Measurements from ENCODE around the gene PCDHGC3.

The PCDHGC3 gene

DNA sequence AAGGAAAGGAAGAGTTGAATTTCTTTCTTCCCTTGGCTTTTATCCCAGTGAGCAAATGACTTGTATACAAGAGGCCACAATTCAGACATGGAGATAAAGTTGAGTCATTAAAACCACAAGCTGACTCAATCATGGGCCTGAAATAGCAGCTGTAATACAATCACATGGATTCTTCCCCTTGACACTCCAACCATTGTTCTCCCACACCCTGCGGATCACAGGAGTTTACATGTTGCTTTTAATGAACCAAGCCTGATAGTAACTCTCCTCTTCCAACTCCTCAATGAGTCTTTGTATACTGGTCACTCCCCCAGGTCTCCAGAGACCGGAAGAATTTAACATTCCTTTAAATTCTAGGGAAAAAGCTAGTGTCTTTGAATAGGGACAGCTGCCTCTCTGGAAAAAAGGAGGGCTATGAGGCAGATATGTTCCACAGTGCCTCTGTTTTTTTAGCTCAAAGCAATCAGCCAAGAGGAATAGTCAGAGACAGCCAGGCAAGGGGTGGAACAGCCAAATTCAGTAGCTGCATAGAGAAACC, 45.5 kb downstream of the PCDHGC3 start (continued):
- TF ChIP-seq, protein P1, sequence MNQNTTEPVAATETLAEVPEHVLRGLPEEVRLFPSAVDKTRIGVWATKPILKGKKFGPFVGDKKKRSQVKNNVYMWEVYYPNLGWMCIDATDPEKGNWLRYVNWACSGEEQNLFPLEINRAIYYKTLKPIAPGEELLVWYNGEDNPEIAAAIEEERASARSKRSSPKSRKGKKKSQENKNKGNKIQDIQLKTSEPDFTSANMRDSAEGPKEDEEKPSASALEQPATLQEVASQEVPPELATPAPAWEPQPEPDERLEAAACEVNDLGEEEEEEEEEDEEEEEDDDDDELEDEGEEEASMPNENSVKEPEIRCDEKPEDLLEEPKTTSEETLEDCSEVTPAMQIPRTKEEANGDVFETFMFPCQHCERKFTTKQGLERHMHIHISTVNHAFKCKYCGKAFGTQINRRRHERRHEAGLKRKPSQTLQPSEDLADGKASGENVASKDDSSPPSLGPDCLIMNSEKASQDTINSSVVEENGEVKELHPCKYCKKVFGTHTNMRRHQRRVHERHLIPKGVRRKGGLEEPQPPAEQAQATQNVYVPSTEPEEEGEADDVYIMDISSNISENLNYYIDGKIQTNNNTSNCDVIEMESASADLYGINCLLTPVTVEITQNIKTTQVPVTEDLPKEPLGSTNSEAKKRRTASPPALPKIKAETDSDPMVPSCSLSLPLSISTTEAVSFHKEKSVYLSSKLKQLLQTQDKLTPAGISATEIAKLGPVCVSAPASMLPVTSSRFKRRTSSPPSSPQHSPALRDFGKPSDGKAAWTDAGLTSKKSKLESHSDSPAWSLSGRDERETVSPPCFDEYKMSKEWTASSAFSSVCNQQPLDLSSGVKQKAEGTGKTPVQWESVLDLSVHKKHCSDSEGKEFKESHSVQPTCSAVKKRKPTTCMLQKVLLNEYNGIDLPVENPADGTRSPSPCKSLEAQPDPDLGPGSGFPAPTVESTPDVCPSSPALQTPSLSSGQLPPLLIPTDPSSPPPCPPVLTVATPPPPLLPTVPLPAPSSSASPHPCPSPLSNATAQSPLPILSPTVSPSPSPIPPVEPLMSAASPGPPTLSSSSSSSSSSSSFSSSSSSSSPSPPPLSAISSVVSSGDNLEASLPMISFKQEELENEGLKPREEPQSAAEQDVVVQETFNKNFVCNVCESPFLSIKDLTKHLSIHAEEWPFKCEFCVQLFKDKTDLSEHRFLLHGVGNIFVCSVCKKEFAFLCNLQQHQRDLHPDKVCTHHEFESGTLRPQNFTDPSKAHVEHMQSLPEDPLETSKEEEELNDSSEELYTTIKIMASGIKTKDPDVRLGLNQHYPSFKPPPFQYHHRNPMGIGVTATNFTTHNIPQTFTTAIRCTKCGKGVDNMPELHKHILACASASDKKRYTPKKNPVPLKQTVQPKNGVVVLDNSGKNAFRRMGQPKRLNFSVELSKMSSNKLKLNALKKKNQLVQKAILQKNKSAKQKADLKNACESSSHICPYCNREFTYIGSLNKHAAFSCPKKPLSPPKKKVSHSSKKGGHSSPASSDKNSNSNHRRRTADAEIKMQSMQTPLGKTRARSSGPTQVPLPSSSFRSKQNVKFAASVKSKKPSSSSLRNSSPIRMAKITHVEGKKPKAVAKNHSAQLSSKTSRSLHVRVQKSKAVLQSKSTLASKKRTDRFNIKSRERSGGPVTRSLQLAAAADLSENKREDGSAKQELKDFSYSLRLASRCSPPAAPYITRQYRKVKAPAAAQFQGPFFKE (tag by site-specific recombination; IDR thresholded peaks at IDR 0.05; ENCODE audit: borderline replicate concordance): no peak
- TF ChIP-seq, protein P2, sequence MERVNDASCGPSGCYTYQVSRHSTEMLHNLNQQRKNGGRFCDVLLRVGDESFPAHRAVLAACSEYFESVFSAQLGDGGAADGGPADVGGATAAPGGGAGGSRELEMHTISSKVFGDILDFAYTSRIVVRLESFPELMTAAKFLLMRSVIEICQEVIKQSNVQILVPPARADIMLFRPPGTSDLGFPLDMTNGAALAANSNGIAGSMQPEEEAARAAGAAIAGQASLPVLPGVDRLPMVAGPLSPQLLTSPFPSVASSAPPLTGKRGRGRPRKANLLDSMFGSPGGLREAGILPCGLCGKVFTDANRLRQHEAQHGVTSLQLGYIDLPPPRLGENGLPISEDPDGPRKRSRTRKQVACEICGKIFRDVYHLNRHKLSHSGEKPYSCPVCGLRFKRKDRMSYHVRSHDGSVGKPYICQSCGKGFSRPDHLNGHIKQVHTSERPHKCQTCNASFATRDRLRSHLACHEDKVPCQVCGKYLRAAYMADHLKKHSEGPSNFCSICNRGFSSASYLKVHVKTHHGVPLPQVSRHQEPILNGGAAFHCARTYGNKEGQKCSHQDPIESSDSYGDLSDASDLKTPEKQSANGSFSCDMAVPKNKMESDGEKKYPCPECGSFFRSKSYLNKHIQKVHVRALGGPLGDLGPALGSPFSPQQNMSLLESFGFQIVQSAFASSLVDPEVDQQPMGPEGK (tag by site-specific recombination; IDR thresholded peaks at IDR 0.05): no peak
- TF ChIP-seq ZNF2 (tag by site-specific recombination; IDR thresholded peaks at IDR 0.05) (no peak), ZNF121 (tag by site-specific recombination; IDR thresholded peaks at IDR 0.05) (no peak), YY1 (tag by site-specific recombination; IDR thresholded peaks at IDR 0.05) (no peak), ZNF785 (tag by site-specific recombination; IDR thresholded peaks at IDR 0.05) (no peak), FEZF1 (tag by site-specific recombination; IDR thresholded peaks at IDR 0.05) (peak; percentile 65; the same call in 1 of the 2 replicates), KLF10 (tag by site-specific recombination; IDR thresholded peaks at IDR 0.05) (peak; percentile 54; the same call in 1 of the 2 replicates), KLF9 (tag by site-specific recombination; IDR thresholded peaks at IDR 0.05; ENCODE audit: low read depth) (no peak), ZNF10 (tag by site-specific recombination; IDR thresholded peaks at IDR 0.05) (peak; percentile 56; the same call in 1 of the 2 replicates), SP7 (tag by site-specific recombination; IDR thresholded peaks at IDR 0.05) (peak; percentile 93), ZNF174 (tag by site-specific recombination; IDR thresholded peaks at IDR 0.05) (no peak), ZNF266 (tag by site-specific recombination; IDR thresholded peaks at IDR 0.05; ENCODE audit: low read depth) (no peak), WT1 (tag by site-specific recombination; IDR thresholded peaks at IDR 0.05) (peak; percentile 62; the same call in 1 of the 2 replicates), ZNF133 (tag by site-specific recombination; IDR thresholded peaks at IDR 0.05) (no peak), ZNF354C (tag by site-specific recombination; IDR thresholded peaks at IDR 0.05; ENCODE audit: borderline replicate concordance, low read depth) (no peak), OSR2 (tag by site-specific recombination; IDR thresholded peaks at IDR 0.05) (peak; percentile 26; the same call in 1 of the 2 replicates), RBAK (tag by site-specific recombination; IDR thresholded peaks at IDR 0.05) (no peak), ZNF792 (tag by site-specific recombination; IDR thresholded peaks at IDR 0.05) (no peak)
- TF ChIP-seq, protein P3, sequence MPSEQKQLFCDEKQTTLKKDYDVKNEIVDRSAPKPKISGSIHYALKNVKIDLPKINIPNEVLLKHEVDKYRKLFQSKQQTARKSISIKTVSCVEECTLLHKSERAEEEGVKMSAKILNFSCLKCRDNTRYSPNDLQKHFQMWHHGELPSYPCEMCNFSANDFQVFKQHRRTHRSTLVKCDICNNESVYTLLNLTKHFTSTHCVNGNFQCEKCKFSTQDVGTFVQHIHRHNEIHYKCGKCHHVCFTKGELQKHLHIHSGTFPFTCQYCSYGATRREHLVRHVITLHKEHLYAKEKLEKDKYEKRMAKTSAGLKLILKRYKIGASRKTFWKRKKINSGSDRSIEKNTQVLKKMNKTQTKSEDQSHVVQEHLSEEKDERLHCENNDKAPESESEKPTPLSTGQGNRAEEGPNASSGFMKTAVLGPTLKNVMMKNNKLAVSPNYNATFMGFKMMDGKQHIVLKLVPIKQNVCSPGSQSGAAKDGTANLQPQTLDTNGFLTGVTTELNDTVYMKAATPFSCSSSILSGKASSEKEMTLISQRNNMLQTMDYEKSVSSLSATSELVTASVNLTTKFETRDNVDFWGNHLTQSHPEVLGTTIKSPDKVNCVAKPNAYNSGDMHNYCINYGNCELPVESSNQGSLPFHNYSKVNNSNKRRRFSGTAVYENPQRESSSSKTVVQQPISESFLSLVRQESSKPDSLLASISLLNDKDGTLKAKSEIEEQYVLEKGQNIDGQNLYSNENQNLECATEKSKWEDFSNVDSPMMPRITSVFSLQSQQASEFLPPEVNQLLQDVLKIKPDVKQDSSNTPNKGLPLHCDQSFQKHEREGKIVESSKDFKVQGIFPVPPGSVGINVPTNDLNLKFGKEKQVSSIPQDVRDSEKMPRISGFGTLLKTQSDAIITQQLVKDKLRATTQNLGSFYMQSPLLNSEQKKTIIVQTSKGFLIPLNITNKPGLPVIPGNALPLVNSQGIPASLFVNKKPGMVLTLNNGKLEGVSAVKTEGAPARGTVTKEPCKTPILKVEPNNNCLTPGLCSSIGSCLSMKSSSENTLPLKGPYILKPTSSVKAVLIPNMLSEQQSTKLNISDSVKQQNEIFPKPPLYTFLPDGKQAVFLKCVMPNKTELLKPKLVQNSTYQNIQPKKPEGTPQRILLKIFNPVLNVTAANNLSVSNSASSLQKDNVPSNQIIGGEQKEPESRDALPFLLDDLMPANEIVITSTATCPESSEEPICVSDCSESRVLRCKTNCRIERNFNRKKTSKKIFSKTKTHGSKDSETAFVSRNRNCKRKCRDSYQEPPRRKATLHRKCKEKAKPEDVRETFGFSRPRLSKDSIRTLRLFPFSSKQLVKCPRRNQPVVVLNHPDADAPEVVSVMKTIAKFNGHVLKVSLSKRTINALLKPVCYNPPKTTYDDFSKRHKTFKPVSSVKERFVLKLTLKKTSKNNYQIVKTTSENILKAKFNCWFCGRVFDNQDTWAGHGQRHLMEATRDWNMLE (tag by site-specific recombination; conservative IDR thresholded peaks at IDR 0.05; ENCODE audit: low read depth): no peak
- TF ChIP-seq, protein P4, sequence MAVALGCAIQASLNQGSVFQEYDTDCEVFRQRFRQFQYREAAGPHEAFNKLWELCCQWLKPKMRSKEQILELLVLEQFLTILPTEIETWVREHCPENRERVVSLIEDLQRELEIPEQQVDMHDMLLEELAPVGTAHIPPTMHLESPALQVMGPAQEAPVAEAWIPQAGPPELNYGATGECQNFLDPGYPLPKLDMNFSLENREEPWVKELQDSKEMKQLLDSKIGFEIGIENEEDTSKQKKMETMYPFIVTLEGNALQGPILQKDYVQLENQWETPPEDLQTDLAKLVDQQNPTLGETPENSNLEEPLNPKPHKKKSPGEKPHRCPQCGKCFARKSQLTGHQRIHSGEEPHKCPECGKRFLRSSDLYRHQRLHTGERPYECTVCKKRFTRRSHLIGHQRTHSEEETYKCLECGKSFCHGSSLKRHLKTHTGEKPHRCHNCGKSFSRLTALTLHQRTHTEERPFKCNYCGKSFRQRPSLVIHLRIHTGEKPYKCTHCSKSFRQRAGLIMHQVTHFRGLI (tag by site-specific recombination; IDR thresholded peaks at IDR 0.05): no peak
- TF ChIP-seq, protein P5, sequence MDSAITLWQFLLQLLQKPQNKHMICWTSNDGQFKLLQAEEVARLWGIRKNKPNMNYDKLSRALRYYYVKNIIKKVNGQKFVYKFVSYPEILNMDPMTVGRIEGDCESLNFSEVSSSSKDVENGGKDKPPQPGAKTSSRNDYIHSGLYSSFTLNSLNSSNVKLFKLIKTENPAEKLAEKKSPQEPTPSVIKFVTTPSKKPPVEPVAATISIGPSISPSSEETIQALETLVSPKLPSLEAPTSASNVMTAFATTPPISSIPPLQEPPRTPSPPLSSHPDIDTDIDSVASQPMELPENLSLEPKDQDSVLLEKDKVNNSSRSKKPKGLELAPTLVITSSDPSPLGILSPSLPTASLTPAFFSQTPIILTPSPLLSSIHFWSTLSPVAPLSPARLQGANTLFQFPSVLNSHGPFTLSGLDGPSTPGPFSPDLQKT (IDR thresholded peaks at IDR 0.05; ENCODE audit: borderline replicate concordance, low read depth, low read length): no peak
- TF ChIP-seq, protein P6, sequence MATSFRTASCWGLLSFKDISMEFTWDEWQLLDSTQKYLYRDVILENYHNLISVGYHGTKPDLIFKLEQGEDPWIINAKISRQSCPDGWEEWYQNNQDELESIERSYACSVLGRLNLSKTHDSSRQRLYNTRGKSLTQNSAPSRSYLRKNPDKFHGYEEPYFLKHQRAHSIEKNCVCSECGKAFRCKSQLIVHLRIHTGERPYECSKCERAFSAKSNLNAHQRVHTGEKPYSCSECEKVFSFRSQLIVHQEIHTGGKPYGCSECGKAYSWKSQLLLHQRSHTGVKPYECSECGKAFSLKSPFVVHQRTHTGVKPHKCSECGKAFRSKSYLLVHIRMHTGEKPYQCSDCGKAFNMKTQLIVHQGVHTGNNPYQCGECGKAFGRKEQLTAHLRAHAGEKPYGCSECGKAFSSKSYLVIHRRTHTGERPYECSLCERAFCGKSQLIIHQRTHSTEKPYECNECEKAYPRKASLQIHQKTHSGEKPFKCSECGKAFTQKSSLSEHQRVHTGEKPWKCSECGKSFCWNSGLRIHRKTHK (tag by site-specific recombination; IDR thresholded peaks at IDR 0.05): no peak

Data from HEK293 (cell line).